ENCODE measurements around the gene ZSWIM9. TPM values are rescaled to one million over a fixed set of nuclear protein-coding genes. Genes with fewer than 3 reads are reported as not detected.
A peak's percentile ranks its signal among the peaks of the same experiment; 100 is the strongest.

Gene ZSWIM9
- total RNA-seq, 1 donor, result 6.5 TPM

GRCh38 chr19:48174445-48175030 lies 4.1 kb downstream of the ZSWIM9 start:
- no peak for DNase-seq (ENCODE audit: low read depth in 2 of 3, low spot score in 2 of 3)

GRCh38 chr19:48175578-48175977 lies 5.1 kb downstream of the ZSWIM9 start:
- DNase-seq (ENCODE audit: low read depth in 2 of 3, low spot score in 2 of 3), result no peak

GRCh38 chr19:48176226-48176625 lies 5.7 kb downstream of the ZSWIM9 start:
- DNase-seq (ENCODE audit: low read depth in 2 of 3, low spot score in 2 of 3), result no peak

- no peak for DNase-seq (ENCODE audit: low read depth in 2 of 3, low spot score in 2 of 3)
Observed at GRCh38 chr19:48181505-48181904, 11.0 kb downstream of the ZSWIM9 start.

GRCh38 chr19:48182434-48182833 lies 12.0 kb downstream of the ZSWIM9 start:
- DNase-seq (ENCODE audit: low read depth in 2 of 3, low spot score in 2 of 3), result no peak

GRCh38 chr19:48183356-48183755 lies 12.9 kb downstream of the ZSWIM9 start:
- no peak for DNase-seq (ENCODE audit: low read depth in 2 of 3, low spot score in 2 of 3)

GRCh38 chr19:48186015-48186414 lies 15.5 kb downstream of the ZSWIM9 start:
- DNase-seq (ENCODE audit: low read depth in 2 of 3, low spot score in 2 of 3), result no peak

GRCh38 chr19:48186541-48186991 lies 16.1 kb downstream of the ZSWIM9 start:
- DNase-seq (ENCODE audit: low read depth in 2 of 3, low spot score in 2 of 3), result no peak

- peak in 1 of 3 donors; percentile 36 for DNase-seq (ENCODE audit: low read depth in 2 of 3, low spot score in 2 of 3)
Observed at GRCh38 chr19:48190288-48190884, 19.9 kb downstream of the ZSWIM9 start.

GRCh38 chr19:48190885-48191284 lies 20.4 kb downstream of the ZSWIM9 start:
- DNase-seq (ENCODE audit: low read depth in 2 of 3, low spot score in 2 of 3), result no peak

- no peak for DNase-seq (ENCODE audit: low read depth in 2 of 3, low spot score in 2 of 3)
Observed at GRCh38 chr19:48192750-48193149, 22.3 kb downstream of the ZSWIM9 start.

- peak in 1 of 3 donors; percentile 40 for DNase-seq (ENCODE audit: low read depth in 2 of 3, low spot score in 2 of 3)
Observed at GRCh38 chr19:48194041-48194843, 23.8 kb downstream of the ZSWIM9 start.

GRCh38 chr19:48194844-48195830 lies 24.7 kb downstream of the ZSWIM9 start:
- DNase-seq (ENCODE audit: low read depth in 2 of 3, low spot score in 2 of 3), result no peak

GRCh38 chr19:48196321-48196763 lies 25.9 kb downstream of the ZSWIM9 start:
- no peak for DNase-seq (ENCODE audit: low read depth in 2 of 3, low spot score in 2 of 3)

GRCh38 chr19:48196933-48197665 lies 26.6 kb downstream of the ZSWIM9 start:
- no peak for DNase-seq (ENCODE audit: low read depth in 2 of 3, low spot score in 2 of 3)

- DNase-seq (ENCODE audit: low read depth in 2 of 3, low spot score in 2 of 3), result no peak
Observed at GRCh38 chr19:48203222-48203793, 32.8 kb downstream of the ZSWIM9 start.

- DNase-seq (ENCODE audit: low read depth in 2 of 3, low spot score in 2 of 3), result peak; percentile 72 to 96 (median 93)
Observed at GRCh38 chr19:48203794-48204628, 33.5 kb downstream of the ZSWIM9 start.

- DNase-seq (ENCODE audit: low read depth in 2 of 3, low spot score in 2 of 3), result no peak
Observed at GRCh38 chr19:48206397-48207093, 36.1 kb downstream of the ZSWIM9 start.
